K562 (cell line): ENCODE results near the gene MINDY3. TPM values are rescaled to one million over a fixed set of nuclear protein-coding genes. Genes with fewer than 3 reads are reported as not detected.
A peak's percentile ranks its signal among the peaks of the same experiment; 100 is the strongest.

Experiments
- ATAC-seq: fragments of 200-7000 bp; cut with Tn5 transposase; 3 replicates; pipeline ENCODE4 v1.9.1; 2020; ENCODE audit warnings: moderate library complexity
- BruUV-seq: library from RNA; stranded (reverse); fragments of 400-500 nt; replicated peaks from 2 replicates; lab custom pipeline; 2021; lab: Mats Ljungman, UMichigan
- CTCF ChIA-PET: fragments of 300-600 bp; formaldehyde crosslinking; extraction: SDS; loops from one replicate; lab custom pipeline; 2021; ENCODE audit warnings: low intra/inter-chr PET ratio; lab: Yijun Ruan, JAX
- POLR2A ChIA-PET: fragments of 300-600, 350-650 bp; sonication (Branson Sonifier 250); formaldehyde crosslinking; extraction: SDS; loops from one replicate; lab custom pipeline; 2021; ENCODE audit warnings: antibody characterized with exemption, inconsistent platforms; lab: Yijun Ruan, JAX
- DNase-seq, 4 experiments: peaks; one replicate each; pipeline versions ENCODE4 v3.0.0 to v3.0.0-alpha.2; 2011 to 2018; ENCODE audit warnings: low spot score in 3 of 4, mixed read lengths in 3 of 4; ENCODE audit errors: extremely low read depth in 1 of 4
- FAIRE-seq: peaks from 2 replicates; lab custom pipeline; 2011; peaks lifted over from hg19 to GRCh38; lab: Jason Lieb, UNC
- H2AFZ ChIP-seq: 2 replicates; pipeline ENCODE4 v1.6.0; 2011; ENCODE audit warnings: low read depth, low read length, control low read depth, inconsistent platforms
- H3K27ac ChIP-seq: fragments of 200-600 bp; 3 replicates; pipeline ENCODE4 v1.8.0; 2011; ENCODE audit warnings: low read depth, mild to moderate bottlenecking, control low read depth, inconsistent platforms, low read length, moderate library complexity, mixed read lengths; ENCODE audit errors: extremely low read depth
- H3K27me3 ChIP-seq, 2 experiments: fragments of 300-600 bp in 1 of 2; 2 replicates in 1 of 2; 3 replicates in 1 of 2; pipeline versions ENCODE4 v1.6.0 to v1.8.0; 2011; ENCODE audit warnings: inconsistent platforms in 2 of 2, low read length in 2 of 2, mild to moderate bottlenecking in 1 of 2, mixed read lengths in 1 of 2, moderate library complexity in 1 of 2; ENCODE audit not compliant: control insufficient read depth in 2 of 2, insufficient read depth in 2 of 2
- H3K36me3 ChIP-seq: fragments of 300-600 bp; 3 replicates; pipeline ENCODE4 v1.8.0; 2011; ENCODE audit warnings: mild to moderate bottlenecking, low read length, inconsistent platforms; ENCODE audit not compliant: control insufficient read depth, insufficient read depth
- H3K4me1 ChIP-seq, 2 experiments: fragments of 200-600 bp in 1 of 2; replicated peaks in 1 of 2; 2 replicates in 1 of 2; 3 replicates in 1 of 2; pipeline versions ENCODE4 v1.5.1 to v1.8.0; 2011; ENCODE audit warnings: inconsistent platforms in 2 of 2, low read length in 2 of 2, mild to moderate bottlenecking in 1 of 2, mixed read lengths in 1 of 2, moderate library complexity in 1 of 2; ENCODE audit not compliant: control insufficient read depth in 2 of 2, insufficient read depth in 2 of 2
- H3K4me2 ChIP-seq: 2 replicates; pipeline ENCODE4 v1.6.1; 2011; ENCODE audit warnings: low read length, control low read depth, inconsistent platforms, mixed read lengths; ENCODE audit not compliant: insufficient read depth
- H3K4me3 ChIP-seq: fragments of 200-600 bp; sonication (generic), shearing (Covaris generic); 2 replicates; pipeline ENCODE4 v1.5.1; 2016; ENCODE audit warnings: control low read depth, inconsistent platforms
- H3K79me2 ChIP-seq: fragments of 200-600 bp; 3 replicates; pipeline ENCODE4 v1.8.0; 2011; ENCODE audit warnings: low read length, inconsistent platforms; ENCODE audit not compliant: control insufficient read depth, insufficient read depth
- H3K9ac ChIP-seq, 2 experiments: 2 replicates each; pipeline versions ENCODE4 v1.6.0 to v1.6.1; 2011; ENCODE audit warnings: low read depth in 2 of 2, low read length in 2 of 2, control low read depth in 1 of 2, inconsistent platforms in 1 of 2, mild to moderate bottlenecking in 1 of 2, mixed read lengths in 1 of 2; ENCODE audit not compliant: insufficient read depth in 1 of 2
- H3K9me1 ChIP-seq: one replicate; pipeline ENCODE4 v1.6.0; 2011; ENCODE audit warnings: inconsistent platforms, mild to moderate bottlenecking, low read length, moderate library complexity; ENCODE audit not compliant: control insufficient read depth, insufficient read depth
- H3K9me3 ChIP-seq: replicated peaks from 2 replicates; pipeline ENCODE4 v1.5.1; 2011; ENCODE audit warnings: low read depth, low read length, inconsistent platforms; ENCODE audit not compliant: control insufficient read depth, insufficient read depth
- H4K20me1 ChIP-seq: replicated peaks from 2 replicates; pipeline ENCODE4 v1.6.1; 2011; ENCODE audit warnings: low read length, inconsistent platforms, mixed read lengths; ENCODE audit not compliant: control insufficient read depth, insufficient read depth
- RFX1 ChIP-seq: fragments of 450-650 bp; IDR thresholded peaks from 2 replicates; pipeline ENCODE4 v1.6.1; 2016; ENCODE audit warnings: mild to moderate bottlenecking, moderate library complexity
- WGBS: fragments of 100-300 bp; shearing (Covaris generic); methylation state at CpG from one replicate; pipeline ENCODE4 v1.1.6; 2016; ENCODE audit warnings: low coverage, mixed read lengths; ENCODE audit not compliant: insufficient coverage; ENCODE audit errors: missing lambda C conversion rate; 5-methylcytosine and 5-hydroxymethylcytosine counted together
- in situ Hi-C: fragments of 300-500 bp; cut with MboI; formaldehyde crosslinking; loops from 4 replicates; pipeline ENCODE4 v1.15.0; 2018; ENCODE audit warnings: inconsistent platforms, mixed read lengths
- intact Hi-C: fragments of 100-400 bp; cut with micrococcal nuclease; formaldehyde crosslinking; loops from 2 replicates; pipeline ENCODE4 v1.14.2; 2022
- polyA plus RNA-seq, 8 experiments: library from polyadenylated mRNA; depleted of rRNA in 4 of 8; stranded (reverse) in 5 of 8; unstranded in 3 of 8; fragments of >200 nt; fragmentation: Nextera tagmentation in 2 of 8; fragmentation: Illumina TruSeq in 1 of 8; extraction: Ambion mirVana in 2 of 8; extraction: Trizol in 1 of 8; gene quantifications; 2 replicates each; pipeline versions ENCODE4 v1.2.1 to v1.2.3, GENCODE V29; 2011 to 2014; ENCODE audit warnings: inconsistent platforms in 1 of 8, missing spikeins in 1 of 8
- total RNA-seq, 7 experiments: library from RNA; depleted of rRNA in 6 of 7; stranded (reverse); fragments of >200 nt in 6 of 7; fragmentation: Illumina TruSeq in 2 of 7; extraction: Trizol in 2 of 7; gene quantifications; 2 replicates each; pipeline versions ENCODE4 v1.2.1 to v1.2.3, GENCODE V29; 2011 to 2021; ENCODE audit warnings: low replicate concordance in 1 of 7
- TF ChIP-seq, protein P1 (sequence below): IDR thresholded peaks from 2 replicates; pipeline ENCODE4 v1.6.1; 2016; ENCODE audit warnings: missing genetic modification characterization, missing compliant biosample characterization
- TF ChIP-seq, protein P2 (sequence below): fragments of 150-350 bp; IDR thresholded peaks from 2 replicates; pipeline ENCODE4 v1.6.1; 2014; ENCODE audit warnings: low read depth, mild to moderate bottlenecking, low read length, borderline replicate concordance

MINDY3 gene
- total and polyA plus RNA-seq, 9 of the 15 experiments (the other 6 are each of a cell fraction or from before 2014, with no cell fraction given), result 14.0 to 35.9 (median 23.6) TPM

DNA sequence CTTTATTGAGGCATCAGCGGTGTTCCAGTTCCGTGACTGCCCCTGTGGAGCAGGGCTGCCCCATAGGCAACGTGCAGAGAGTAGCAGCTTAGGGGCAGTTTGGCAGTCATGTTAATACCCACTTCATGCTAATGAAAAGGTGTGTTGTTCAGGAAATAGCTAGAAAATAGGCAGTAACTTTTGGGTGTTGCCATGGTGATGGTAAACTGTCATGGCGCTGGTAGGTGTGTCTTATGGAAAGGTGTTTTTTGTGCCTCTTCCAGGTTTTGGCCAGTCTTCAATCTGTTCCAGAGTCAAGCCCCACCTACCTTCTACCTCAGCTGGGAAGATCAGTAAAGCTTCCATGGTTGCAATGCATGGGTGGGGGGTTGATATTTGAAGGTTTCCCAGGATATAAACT, 36.3 kb upstream of the MINDY3 start (continued):
- peak; percentile 81 for TF ChIP-seq RFX1

DNA sequence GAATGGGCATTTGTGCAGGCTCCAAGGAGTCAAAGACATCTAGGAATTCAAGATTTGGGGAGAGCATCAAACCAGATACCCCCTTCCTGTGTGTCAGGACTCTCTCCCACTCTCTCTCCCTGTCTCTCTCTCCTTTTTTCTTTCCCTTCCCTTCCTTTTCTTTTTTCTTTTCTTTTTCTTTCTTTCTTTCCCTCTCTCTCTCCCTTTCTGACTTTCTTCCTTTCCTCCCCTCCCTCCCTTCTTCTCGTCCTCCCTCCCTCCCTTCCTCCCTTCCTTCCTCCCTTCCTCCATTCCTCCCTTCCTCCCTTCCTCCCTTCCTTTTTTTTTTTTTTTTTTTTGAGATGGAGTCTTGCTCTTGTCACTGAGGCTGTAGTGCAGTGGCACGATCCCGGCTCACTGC, 24.1 kb upstream of the MINDY3 start:
- POLR2A ChIA-PET, result no interaction called here
- in situ Hi-C loops, result loop anchor here (10.0 to 25.0 kb wide), 2 partner anchors 928 to 1370 kb away; partner anchors contain the start of gene RSU1

More for the DNA sequence above, 24.1 kb upstream of the MINDY3 start:
- no peak overlapping the region for H3K4me2 ChIP-seq
- TF ChIP-seq, protein P1, sequence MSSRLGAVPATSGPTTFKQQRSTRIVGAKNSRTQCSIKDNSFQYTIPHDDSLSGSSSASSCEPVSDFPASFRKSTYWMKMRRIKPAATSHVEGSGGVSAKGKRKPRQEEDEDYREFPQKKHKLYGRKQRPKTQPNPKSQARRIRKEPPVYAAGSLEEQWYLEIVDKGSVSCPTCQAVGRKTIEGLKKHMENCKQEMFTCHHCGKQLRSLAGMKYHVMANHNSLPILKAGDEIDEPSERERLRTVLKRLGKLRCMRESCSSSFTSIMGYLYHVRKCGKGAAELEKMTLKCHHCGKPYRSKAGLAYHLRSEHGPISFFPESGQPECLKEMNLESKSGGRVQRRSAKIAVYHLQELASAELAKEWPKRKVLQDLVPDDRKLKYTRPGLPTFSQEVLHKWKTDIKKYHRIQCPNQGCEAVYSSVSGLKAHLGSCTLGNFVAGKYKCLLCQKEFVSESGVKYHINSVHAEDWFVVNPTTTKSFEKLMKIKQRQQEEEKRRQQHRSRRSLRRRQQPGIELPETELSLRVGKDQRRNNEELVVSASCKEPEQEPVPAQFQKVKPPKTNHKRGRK (tag), result peak; percentile 52; the same call in 1 of the 2 replicates
- TF ChIP-seq, protein P2, sequence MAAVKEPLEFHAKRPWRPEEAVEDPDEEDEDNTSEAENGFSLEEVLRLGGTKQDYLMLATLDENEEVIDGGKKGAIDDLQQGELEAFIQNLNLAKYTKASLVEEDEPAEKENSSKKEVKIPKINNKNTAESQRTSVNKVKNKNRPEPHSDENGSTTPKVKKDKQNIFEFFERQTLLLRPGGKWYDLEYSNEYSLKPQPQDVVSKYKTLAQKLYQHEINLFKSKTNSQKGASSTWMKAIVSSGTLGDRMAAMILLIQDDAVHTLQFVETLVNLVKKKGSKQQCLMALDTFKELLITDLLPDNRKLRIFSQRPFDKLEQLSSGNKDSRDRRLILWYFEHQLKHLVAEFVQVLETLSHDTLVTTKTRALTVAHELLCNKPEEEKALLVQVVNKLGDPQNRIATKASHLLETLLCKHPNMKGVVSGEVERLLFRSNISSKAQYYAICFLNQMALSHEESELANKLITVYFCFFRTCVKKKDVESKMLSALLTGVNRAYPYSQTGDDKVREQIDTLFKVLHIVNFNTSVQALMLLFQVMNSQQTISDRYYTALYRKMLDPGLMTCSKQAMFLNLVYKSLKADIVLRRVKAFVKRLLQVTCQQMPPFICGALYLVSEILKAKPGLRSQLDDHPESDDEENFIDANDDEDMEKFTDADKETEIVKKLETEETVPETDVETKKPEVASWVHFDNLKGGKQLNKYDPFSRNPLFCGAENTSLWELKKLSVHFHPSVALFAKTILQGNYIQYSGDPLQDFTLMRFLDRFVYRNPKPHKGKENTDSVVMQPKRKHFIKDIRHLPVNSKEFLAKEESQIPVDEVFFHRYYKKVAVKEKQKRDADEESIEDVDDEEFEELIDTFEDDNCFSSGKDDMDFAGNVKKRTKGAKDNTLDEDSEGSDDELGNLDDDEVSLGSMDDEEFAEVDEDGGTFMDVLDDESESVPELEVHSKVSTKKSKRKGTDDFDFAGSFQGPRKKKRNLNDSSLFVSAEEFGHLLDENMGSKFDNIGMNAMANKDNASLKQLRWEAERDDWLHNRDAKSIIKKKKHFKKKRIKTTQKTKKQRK, result no peak
- FAIRE-seq (no peak), DNase-seq (no peak), ATAC-seq (no peak)
- CTCF ChIA-PET, result no interaction called here
- H3K27me3 ChIP-seq, result peaks cover 22 to 25% of the 10 kb centered on the region in 2 experiments
- H3K79me2 ChIP-seq, result no peaks in the 10 kb centered on the region
- no peaks in the 10 kb centered on the region for H3K36me3 ChIP-seq
- H3K9me3 ChIP-seq, result no peaks in the 10 kb centered on the region
- no peaks in the 10 kb centered on the region for H4K20me1 ChIP-seq
- H2AFZ ChIP-seq, result no peak overlapping the region
- no peaks in the 10 kb centered on the region for H3K9me1 ChIP-seq
- intact Hi-C loops, result no loop called here
- H3K4me3 ChIP-seq, result no peak overlapping the region
- no TSS peak for BruUV-seq
- no peak overlapping the region for H3K9ac ChIP-seq
- no peaks in the 10 kb centered on the region for H3K4me1 ChIP-seq
- H3K27ac ChIP-seq, result no peak overlapping the region
- WGBS, result 0% methylated on average over 1 of the region's 3 CpGs
